IPS DF 6.9 (cell line): ENCODE data around the gene NDC80.

Experiments
- DNase-seq: peaks from one replicate; pipeline ENCODE4 v3.0.0-alpha.2; 2013; ENCODE audit warnings: low read depth, low spot score
- H3K27ac ChIP-seq: one replicate; pipeline ENCODE4 v1.5.1; 2013; ENCODE audit warnings: low read length, control low read depth
- H3K27me3 ChIP-seq: 2 replicates; pipeline ENCODE4 v1.6.1; 2013; ENCODE audit warnings: mild to moderate bottlenecking, low read length; ENCODE audit not compliant: control insufficient read depth, insufficient read depth
- H3K36me3 ChIP-seq: 2 replicates; pipeline ENCODE4 v1.6.1; 2013; ENCODE audit warnings: low read length; ENCODE audit not compliant: control insufficient read depth, insufficient read depth
- H3K4me1 ChIP-seq: 2 replicates; pipeline ENCODE4 v1.6.1; 2013; ENCODE audit warnings: low read length; ENCODE audit not compliant: control insufficient read depth, insufficient read depth
- H3K4me3 ChIP-seq: 2 replicates; pipeline ENCODE4 v1.5.1; 2013; ENCODE audit warnings: mild to moderate bottlenecking, low read length
- H3K9me3 ChIP-seq: 2 replicates; pipeline ENCODE4 v1.6.1; 2013; ENCODE audit warnings: low read length, inconsistent platforms; ENCODE audit not compliant: control insufficient read depth, insufficient read depth
- WGBS: extraction: QIAGEN DNeasy Blood & Tissue Kit; methylation state at CpG from one replicate; pipeline ENCODE4 v1.1.7; 2013; ENCODE audit warnings: mixed read lengths, missing lambda C conversion rate; ENCODE audit not compliant: insufficient read length, insufficient coverage; 5-methylcytosine and 5-hydroxymethylcytosine counted together

NDC80 gene

DNA sequence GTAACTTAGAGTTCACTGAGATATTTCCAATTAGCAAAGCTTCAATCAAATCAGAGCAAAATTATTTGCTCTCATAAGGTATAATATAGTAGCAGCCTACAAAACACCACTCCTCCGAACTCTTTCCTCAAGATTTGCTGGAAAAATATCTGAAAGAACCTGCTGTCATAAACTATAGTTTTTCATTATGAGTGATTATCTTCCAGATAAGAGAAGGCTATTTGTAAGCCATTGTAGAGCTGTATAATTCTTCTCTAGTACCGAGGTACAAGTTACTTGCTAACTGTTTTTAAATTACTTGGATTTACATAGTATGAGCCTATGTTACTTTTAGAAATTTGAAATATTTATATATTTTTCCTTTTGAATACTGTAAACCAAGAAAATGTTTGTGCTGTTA is 2.1 kb downstream of the NDC80 start:
- Histone ChIP-seq H3K4me1 (peaks cover 3% of the 10 kb centered on the region; the same call in 1 of the 2 replicates), H3K27ac (no peak overlapping the region), H3K27me3 (no peaks in the 10 kb centered on the region), H3K36me3 (peaks cover 7% of the 10 kb centered on the region; the same call in 1 of the 2 replicates), H3K9me3 (no peaks in the 10 kb centered on the region), H3K4me3 (no peak overlapping the region)
- DNase-seq: no peak
- WGBS: no CpG with 5 or more reads among the region's 2 CpGs

DNA sequence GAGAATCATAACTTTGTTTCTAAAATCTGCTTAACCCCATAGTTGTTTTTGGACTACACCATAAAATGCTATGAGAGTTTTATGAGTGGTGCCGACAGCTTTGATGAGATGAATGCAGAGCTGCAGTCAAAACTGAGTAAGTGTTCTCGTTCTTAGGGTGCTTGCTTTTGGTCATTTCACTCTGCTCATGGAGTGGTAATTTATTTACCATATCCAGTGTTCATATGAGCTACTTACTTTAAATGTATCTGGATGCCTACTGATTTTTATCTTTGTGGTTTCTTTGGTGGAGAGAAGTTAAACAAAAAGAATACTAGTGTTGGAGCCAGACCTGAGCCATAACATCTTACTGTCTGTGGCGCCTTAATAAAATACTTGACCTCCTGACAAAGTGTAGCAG is 16.4 kb downstream of the NDC80 start:
- no CpG with 5 or more reads among the region's 3 CpGs for WGBS
- Histone ChIP-seq H3K36me3 (peaks cover 15% of the 10 kb centered on the region; the same call in 1 of the 2 replicates), H3K9me3 (no peaks in the 10 kb centered on the region), H3K27ac (no peak overlapping the region), H3K27me3 (no peaks in the 10 kb centered on the region), H3K4me3 (no peak overlapping the region), H3K4me1 (no peaks in the 10 kb centered on the region)
- no peak for DNase-seq

DNA sequence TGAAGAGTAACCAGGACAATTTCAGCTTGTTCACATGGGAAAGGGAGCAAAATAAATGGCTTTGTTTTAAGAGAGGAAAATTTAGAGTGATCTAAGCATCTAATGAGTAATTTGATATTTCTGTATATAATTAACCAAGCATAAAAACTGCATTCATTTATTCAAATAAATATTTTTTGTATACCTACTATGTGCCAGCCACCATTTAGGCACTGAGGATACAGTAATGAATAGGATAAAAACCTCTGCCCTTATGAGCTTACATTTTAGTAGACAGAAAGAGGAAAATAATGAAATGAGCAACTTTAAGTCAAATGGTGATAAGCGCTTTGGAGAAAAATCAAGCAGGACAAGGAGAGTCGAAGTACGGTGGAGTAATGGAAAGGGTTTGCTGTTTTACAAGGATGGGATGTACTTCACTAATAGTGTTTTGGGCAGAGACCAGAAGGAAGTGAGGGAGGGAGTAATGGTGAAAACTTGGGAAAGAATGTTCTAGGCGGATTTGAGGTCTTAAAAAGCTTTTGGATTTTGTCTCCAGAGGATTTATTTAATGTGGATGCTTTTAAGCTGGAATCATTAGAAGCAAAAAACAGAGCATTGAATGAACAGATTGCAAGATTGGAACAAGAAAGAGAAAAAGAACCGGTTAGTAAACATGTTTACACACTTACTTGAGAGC is 17.4 kb downstream of the NDC80 start:
- no peak for DNase-seq
- H3K27ac ChIP-seq: no peak overlapping the region
- no peaks in the 10 kb centered on the region for H3K4me1 ChIP-seq
- peaks cover 15% of the 10 kb centered on the region; the same call in 1 of the 2 replicates for H3K36me3 ChIP-seq
- no peaks in the 10 kb centered on the region for H3K9me3 ChIP-seq
- no peak overlapping the region for H3K4me3 ChIP-seq
- no peaks in the 10 kb centered on the region for H3K27me3 ChIP-seq
- WGBS: 100% methylated on average over 2 of the region's 5 CpGs

DNA sequence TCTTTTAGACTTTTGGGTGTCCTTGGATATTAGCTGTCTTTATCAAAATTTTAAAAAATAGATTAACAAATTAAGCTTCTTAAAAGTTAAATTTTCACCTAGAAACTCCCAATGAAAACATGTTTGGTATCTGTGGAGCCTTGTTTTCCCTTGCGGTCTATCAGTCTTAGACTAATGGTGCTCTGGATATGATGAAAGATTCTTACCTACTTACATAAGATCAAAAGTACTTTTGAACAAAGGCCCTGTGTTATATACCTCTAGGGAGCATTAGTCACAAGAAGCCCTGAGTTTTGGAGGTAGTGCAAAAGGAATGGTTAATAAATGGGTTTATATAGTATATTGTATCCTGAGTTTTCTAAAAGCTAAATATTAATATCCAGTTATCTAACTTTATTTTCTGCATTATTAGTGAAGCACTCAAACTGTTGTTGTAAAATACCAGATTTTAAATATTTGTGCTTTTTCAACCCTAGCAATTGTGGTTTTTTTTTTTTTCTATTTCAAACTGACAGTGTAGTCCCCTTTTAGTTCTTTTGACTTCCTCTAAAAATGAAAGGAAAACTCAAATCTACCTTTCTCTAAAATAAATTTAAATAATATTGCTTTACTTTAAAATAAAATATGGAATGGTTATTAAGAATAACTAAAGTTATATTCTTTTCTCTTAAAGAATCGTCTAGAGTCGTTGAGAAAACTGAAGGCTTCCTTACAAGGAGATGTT is 18.1 kb downstream of the NDC80 start:
- no peak overlapping the region for H3K27ac ChIP-seq
- no peak for DNase-seq
- no peaks in the 10 kb centered on the region for H3K9me3 ChIP-seq
- H3K4me3 ChIP-seq: no peak overlapping the region
- WGBS: no CpG with 5 or more reads among the region's 3 CpGs
- H3K36me3 ChIP-seq: peaks cover 15% of the 10 kb centered on the region; the same call in 1 of the 2 replicates
- no peaks in the 10 kb centered on the region for H3K4me1 ChIP-seq
- no peaks in the 10 kb centered on the region for H3K27me3 ChIP-seq

DNA sequence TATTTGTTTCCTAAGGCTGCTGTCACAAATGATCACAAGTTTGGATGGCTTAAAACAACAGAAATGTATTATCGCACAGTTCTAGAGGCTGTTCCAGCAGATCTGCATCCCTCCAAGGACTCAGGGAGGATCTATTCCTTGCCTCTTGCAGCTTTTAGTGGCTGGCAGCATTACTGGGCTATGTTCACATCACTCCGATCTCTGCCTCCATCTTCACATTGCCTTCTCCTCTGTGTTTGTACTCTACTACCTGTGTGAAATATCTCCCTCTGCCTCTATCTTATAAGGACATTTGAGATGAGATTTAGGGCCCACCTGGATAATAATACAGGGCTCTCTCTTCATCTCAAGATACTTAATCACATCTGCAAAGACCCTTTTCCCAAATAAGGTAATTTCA is 18.9 kb downstream of the NDC80 start:
- H3K27ac ChIP-seq: no peak overlapping the region
- no peaks in the 10 kb centered on the region for H3K27me3 ChIP-seq
- DNase-seq: no peak
- H3K4me1 ChIP-seq: no peaks in the 10 kb centered on the region
- no CpG with 5 or more reads among the region's 2 CpGs for WGBS
- H3K9me3 ChIP-seq: no peaks in the 10 kb centered on the region
- peaks cover 15% of the 10 kb centered on the region; the same call in 1 of the 2 replicates for H3K36me3 ChIP-seq
- no peak overlapping the region for H3K4me3 ChIP-seq

DNA sequence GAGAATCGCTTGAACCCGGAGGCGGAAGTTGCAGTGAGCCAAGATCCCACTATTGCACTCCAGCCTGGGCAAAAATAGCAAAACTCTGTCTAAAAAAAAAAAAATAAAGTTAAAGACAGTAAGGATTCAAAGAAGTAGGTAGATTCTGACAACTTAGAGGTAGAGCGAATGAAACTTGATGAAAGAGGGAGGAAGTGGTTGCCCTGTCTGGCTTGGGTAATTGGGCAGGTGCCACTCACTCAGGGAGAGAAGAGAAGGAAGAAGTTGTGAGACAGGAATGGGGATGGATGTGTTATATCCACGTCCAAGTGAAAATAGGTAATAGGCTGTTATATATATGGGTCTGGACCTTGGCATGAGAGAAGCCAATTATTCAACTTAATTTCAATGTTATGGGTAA is 26.3 kb downstream of the NDC80 start:
- Histone ChIP-seq H3K9me3 (no peaks in the 10 kb centered on the region), H3K4me3 (no peak overlapping the region), H3K27me3 (no peaks in the 10 kb centered on the region), H3K4me1 (no peaks in the 10 kb centered on the region), H3K36me3 (peaks cover 3% of the 10 kb centered on the region; the same call in 1 of the 2 replicates), H3K27ac (no peak overlapping the region)
- DNase-seq: no peak
- no CpG with 5 or more reads among the region's 5 CpGs for WGBS

DNA sequence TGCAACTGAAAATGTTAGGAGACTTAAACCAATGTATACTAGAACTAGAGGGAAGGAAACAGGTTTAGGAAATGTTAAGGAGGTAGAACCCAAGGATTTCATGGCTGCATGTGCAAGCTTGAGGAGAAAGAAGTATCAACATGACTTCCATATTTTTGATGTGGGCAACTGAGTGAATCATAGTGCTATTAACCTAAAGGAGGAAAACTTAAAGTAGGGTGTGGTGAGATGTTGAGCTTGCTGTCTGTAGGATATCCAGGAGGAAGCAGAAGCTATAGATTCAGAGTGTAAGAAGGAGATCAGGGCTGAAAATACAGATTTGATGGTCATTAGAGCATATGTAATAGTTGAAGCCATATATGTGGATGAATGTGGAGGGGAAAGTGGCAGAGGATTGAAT is 31.5 kb downstream of the NDC80 start:
- Histone ChIP-seq H3K36me3 (peaks cover 2% of the 10 kb centered on the region; the same call in 1 of the 2 replicates), H3K4me3 (no peak overlapping the region), H3K4me1 (no peaks in the 10 kb centered on the region), H3K27ac (no peak overlapping the region), H3K9me3 (no peaks in the 10 kb centered on the region), H3K27me3 (no peaks in the 10 kb centered on the region)
- no peak for DNase-seq

DNA sequence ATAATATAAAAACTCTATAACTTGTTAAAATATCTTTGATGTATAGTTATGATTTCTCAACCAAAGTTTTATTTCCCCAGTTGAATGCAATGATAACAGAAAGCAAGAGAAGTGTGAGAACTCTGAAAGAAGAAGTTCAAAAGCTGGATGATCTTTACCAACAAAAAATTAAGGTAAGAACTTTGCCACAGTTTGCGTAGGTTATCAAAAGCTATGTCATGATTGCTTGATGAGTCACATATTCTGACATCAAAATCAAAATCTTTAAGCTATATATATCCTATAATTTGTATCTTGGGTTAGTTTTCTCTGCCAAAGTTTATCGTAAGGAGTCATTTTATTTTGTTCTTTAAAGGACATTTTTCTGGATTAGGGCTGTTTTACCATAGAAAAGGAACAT is 35.0 kb downstream of the NDC80 start:
- no peak for DNase-seq
- Histone ChIP-seq H3K36me3 (peaks cover 2% of the 10 kb centered on the region; the same call in 1 of the 2 replicates), H3K4me1 (no peaks in the 10 kb centered on the region), H3K27ac (no peak overlapping the region), H3K27me3 (no peaks in the 10 kb centered on the region), H3K9me3 (no peaks in the 10 kb centered on the region; the same call in 1 of the 2 replicates), H3K4me3 (no peak overlapping the region)
- no CpG with 5 or more reads among the region's 2 CpGs for WGBS

DNA sequence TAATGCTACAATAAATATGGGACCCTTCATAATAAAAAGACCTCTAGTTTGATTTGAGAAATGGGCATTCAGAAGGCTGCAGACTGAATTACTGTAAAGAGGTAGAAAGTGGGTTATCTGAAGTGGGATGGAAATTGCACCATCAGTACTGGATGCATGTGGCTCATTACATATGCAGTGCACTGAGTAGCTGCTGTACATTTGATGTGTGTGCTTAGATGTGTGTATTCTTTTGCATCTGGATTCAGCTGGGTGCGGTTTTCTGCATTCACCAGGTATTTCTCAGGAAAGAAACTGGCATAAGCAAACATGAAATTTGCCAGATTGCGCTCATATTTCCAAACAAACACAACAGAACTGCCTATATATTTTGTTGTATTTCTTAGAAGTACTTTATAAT is 38.2 kb downstream of the NDC80 start:
- no peaks in the 10 kb centered on the region for H3K4me1 ChIP-seq
- no CpG with 5 or more reads among the region's 2 CpGs for WGBS

DNA sequence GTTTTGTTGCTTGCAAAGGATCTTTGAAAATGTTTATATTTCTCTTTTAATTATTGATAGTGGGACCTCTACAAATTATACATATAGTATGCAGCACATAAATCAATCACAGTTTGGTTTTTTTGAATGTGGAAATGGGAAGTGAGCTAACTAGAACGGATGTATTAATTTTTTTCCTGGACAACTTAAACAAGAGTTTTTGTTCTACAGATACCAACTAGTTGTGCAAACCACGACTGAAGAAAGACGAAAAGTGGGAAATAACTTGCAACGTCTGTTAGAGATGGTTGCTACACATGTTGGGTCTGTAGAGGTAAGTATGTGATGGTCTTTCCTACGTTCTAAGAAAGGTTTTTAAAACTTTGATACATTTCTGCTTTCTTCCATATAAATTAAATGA is 39.2 kb downstream of the NDC80 start:
- no CpG with 5 or more reads among the region's 5 CpGs for WGBS
- Histone ChIP-seq H3K27ac (no peak overlapping the region), H3K27me3 (no peaks in the 10 kb centered on the region), H3K4me3 (no peak overlapping the region), H3K4me1 (no peaks in the 10 kb centered on the region), H3K36me3 (peaks cover 2% of the 10 kb centered on the region; the same call in 1 of the 2 replicates), H3K9me3 (no peaks in the 10 kb centered on the region; the same call in 1 of the 2 replicates)
- DNase-seq: no peak

More for the DNA sequence above, 38.2 kb downstream of the NDC80 start:
- Histone ChIP-seq H3K9me3 (no peaks in the 10 kb centered on the region; the same call in 1 of the 2 replicates), H3K4me3 (no peak overlapping the region), H3K36me3 (peaks cover under 1% of the 10 kb centered on the region; the same call in 1 of the 2 replicates), H3K27ac (no peak overlapping the region), H3K27me3 (no peaks in the 10 kb centered on the region)
- no peak for DNase-seq
